Measurements from ENCODE around the gene KSR1.

Gene KSR1

DNA sequence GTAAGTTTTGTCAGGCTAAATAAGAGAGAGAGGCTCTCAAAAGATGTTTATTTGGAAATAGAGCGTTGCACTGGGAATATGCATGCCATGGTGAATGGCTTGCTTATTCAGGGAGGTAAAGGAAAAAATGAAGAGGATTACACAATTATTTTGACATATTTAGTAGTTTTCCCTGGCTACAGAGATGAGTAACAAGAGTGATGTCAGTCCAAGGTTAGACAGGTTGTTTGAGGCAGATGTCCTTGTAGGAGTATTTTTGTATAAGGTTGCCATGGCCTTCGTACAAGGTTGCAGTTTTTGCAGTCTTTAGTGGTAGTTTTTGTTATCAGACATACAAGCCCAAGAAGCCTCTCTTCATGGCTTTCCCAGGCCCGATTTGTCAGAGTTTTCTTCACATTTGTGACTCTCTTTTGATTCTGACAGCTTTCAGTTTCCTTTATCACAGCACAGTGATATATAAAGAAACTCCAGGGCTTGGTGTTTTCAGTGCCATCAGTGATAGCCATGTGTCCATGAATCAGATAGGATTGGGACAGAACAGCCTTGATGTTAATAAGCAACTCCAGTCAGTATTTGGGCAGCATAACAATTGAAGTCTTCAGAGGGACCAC lies 156.0 kb downstream of the KSR1 start:
- H3K4me1 ChIP-seq (ENCODE audit: insufficient read depth, low read length): no peaks in the 10 kb centered on the region

DNA sequence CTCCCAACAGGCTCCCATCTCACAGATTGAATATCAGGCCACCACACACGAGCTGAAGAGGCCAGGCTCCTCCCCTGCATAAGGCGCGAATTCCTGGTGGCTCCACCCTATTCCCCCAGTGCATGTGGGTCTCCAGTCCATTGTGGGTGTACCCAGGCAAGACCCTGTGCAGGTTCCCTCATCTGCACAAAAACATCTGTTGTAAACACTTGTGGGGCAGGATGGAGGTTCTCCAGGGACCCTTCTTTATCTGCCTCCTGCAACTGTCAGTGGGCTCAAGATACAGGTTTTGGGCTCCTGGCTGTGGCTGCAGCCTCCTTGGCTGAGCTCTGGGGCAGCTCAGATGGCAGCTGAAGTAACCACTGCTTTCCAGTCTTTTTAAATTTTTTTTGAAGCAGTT lies 157.2 kb downstream of the KSR1 start:
- 85% methylated on average over 3 of the region's 3 CpGs for WGBS
- H3K9me3 ChIP-seq (ENCODE audit: insufficient read depth, low read depth, low read length): no peaks in the 10 kb centered on the region
- H3K27ac ChIP-seq (ENCODE audit: low read depth, low read length): no peak overlapping the region
- H3K27me3 ChIP-seq (ENCODE audit: insufficient read depth, low read length): no peaks in the 10 kb centered on the region
- no peak overlapping the region for H3K4me3 ChIP-seq (ENCODE audit: low read length)
- H3K36me3 ChIP-seq (ENCODE audit: insufficient read depth, low read length): peaks cover 92% of the 10 kb centered on the region
- H3K4me1 ChIP-seq (ENCODE audit: insufficient read depth, low read length): no peaks in the 10 kb centered on the region
- no peak overlapping the region for H3K9ac ChIP-seq (ENCODE audit: low read depth, low read length)

More for the DNA sequence above, 156.0 kb downstream of the KSR1 start:
- H3K27ac ChIP-seq (ENCODE audit: low read depth, low read length): no peak overlapping the region
- no peak overlapping the region for H3K4me3 ChIP-seq (ENCODE audit: low read length)
- WGBS: 93% methylated on average over 3 of the region's 3 CpGs
- H3K27me3 ChIP-seq (ENCODE audit: insufficient read depth, low read length): no peaks in the 10 kb centered on the region
- peaks cover 92% of the 10 kb centered on the region for H3K36me3 ChIP-seq (ENCODE audit: insufficient read depth, low read length)
- no peaks in the 10 kb centered on the region for H3K9me3 ChIP-seq (ENCODE audit: insufficient read depth, low read depth, low read length)
- H3K9ac ChIP-seq (ENCODE audit: low read depth, low read length): no peak overlapping the region

DNA sequence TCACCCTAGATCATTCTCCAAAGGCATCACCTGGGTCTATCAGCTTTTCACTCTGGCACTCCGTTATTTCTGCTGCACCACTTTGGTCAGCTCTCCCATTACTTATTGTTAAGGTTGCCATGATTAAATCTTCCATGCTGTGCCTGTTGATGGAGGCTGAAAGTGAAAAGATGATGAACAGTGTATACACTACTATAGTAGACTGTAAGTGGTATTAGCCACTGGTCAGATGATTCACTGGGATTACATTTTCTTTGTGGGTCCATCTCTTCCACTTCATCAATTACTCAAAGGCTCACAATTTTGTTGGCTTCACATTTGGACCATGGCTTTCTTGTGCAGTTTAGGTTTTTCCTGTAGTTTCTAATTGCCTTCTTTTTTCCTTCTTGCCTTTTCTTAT lies 158.9 kb downstream of the KSR1 start:
- 95% methylated on average over 1 of the region's 1 CpG for WGBS
- H3K36me3 ChIP-seq (ENCODE audit: insufficient read depth, low read length): peaks cover 85% of the 10 kb centered on the region
- no peaks in the 10 kb centered on the region for H3K9me3 ChIP-seq (ENCODE audit: insufficient read depth, low read depth, low read length)
- H3K4me3 ChIP-seq (ENCODE audit: low read length): no peak overlapping the region
- H3K4me1 ChIP-seq (ENCODE audit: insufficient read depth, low read length): no peaks in the 10 kb centered on the region
- no peak overlapping the region for H3K9ac ChIP-seq (ENCODE audit: low read depth, low read length)
- H3K27me3 ChIP-seq (ENCODE audit: insufficient read depth, low read length): no peaks in the 10 kb centered on the region
- no peak overlapping the region for H3K27ac ChIP-seq (ENCODE audit: low read depth, low read length)

DNA sequence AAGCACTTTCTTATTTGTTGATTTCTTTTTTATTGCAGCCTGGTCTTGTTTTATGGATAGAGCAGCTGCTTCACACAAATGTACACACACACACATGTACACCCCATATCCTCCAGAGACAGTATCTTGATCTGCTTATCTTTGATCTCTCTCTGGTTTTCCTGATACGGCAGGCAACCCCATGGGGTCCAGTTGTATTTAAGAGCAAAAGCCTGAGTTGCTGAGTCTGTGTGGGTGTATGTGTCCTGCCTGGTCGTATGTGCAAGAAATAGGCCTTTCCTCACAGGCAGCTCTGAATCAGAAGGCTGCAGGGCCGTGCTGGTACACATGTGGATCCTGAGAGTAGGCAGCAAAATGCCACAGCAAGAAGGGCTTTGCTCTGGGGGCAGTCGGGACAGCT lies 160.2 kb downstream of the KSR1 start:
- H3K9ac ChIP-seq (ENCODE audit: low read depth, low read length): no peak overlapping the region
- no peak overlapping the region for H3K4me3 ChIP-seq (ENCODE audit: low read length)
- H3K27me3 ChIP-seq (ENCODE audit: insufficient read depth, low read length): no peaks in the 10 kb centered on the region
- H3K9me3 ChIP-seq (ENCODE audit: insufficient read depth, low read depth, low read length): no peaks in the 10 kb centered on the region
- WGBS: 87% methylated on average over 4 of the region's 4 CpGs
- H3K4me1 ChIP-seq (ENCODE audit: insufficient read depth, low read length): no peaks in the 10 kb centered on the region
- no peak overlapping the region for H3K27ac ChIP-seq (ENCODE audit: low read depth, low read length)
- H3K36me3 ChIP-seq (ENCODE audit: insufficient read depth, low read length): peaks cover 85% of the 10 kb centered on the region

- 95% methylated on average over 8 of the region's 8 CpGs for WGBS
- no peak overlapping the region for H3K9ac ChIP-seq (ENCODE audit: low read depth, low read length)
- H3K27me3 ChIP-seq (ENCODE audit: insufficient read depth, low read length): no peaks in the 10 kb centered on the region
- H3K27ac ChIP-seq (ENCODE audit: low read depth, low read length): no peak overlapping the region
- no peaks in the 10 kb centered on the region for H3K4me1 ChIP-seq (ENCODE audit: insufficient read depth, low read length)
- no peak overlapping the region for H3K4me3 ChIP-seq (ENCODE audit: low read length)
- peaks cover 85% of the 10 kb centered on the region for H3K36me3 ChIP-seq (ENCODE audit: insufficient read depth, low read length)
- no peaks in the 10 kb centered on the region for H3K9me3 ChIP-seq (ENCODE audit: insufficient read depth, low read depth, low read length)
Measured at GRCh38 chr17:27618417-27618816, 162.2 kb downstream of the KSR1 start.

DNA sequence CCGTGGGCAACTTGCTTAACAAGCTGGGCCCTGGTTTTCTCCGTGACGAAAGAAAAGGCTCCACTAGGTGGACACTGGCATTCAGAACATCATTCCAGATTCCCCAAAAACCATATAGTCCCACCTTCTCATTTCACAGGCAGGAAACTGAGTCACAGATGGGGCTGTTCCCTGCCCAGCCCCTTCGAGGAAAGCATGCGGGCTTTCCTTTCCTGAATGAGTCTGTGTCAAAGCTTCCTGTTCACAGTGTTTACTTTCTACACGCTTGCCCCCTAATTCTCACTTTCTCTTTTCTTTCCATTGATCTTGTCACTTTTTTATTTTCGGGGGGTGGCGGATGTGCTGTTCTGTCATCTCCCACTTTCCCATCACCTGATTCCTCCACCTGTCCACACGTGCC lies 164.5 kb downstream of the KSR1 start:
- Histone ChIP-seq H3K4me1 (ENCODE audit: insufficient read depth, low read length) (no peaks in the 10 kb centered on the region), H3K27ac (ENCODE audit: low read depth, low read length) (no peak overlapping the region), H3K9me3 (ENCODE audit: insufficient read depth, low read depth, low read length) (no peaks in the 10 kb centered on the region), H3K4me3 (ENCODE audit: low read length) (no peak overlapping the region), H3K36me3 (ENCODE audit: insufficient read depth, low read length) (peaks cover 71% of the 10 kb centered on the region), H3K9ac (ENCODE audit: low read depth, low read length) (no peak overlapping the region), H3K27me3 (ENCODE audit: insufficient read depth, low read length) (no peaks in the 10 kb centered on the region)
- 94% methylated on average over 9 of the region's 9 CpGs for WGBS

GRCh38 chr17:27621536-27621935 lies 165.3 kb downstream of the KSR1 start:
- Histone ChIP-seq H3K4me3 (ENCODE audit: low read length) (no peak overlapping the region), H3K9me3 (ENCODE audit: insufficient read depth, low read depth, low read length) (no peaks in the 10 kb centered on the region), H3K4me1 (ENCODE audit: insufficient read depth, low read length) (no peaks in the 10 kb centered on the region), H3K27ac (ENCODE audit: low read depth, low read length) (no peak overlapping the region), H3K27me3 (ENCODE audit: insufficient read depth, low read length) (no peaks in the 10 kb centered on the region), H3K36me3 (ENCODE audit: insufficient read depth, low read length) (peaks cover 66% of the 10 kb centered on the region), H3K9ac (ENCODE audit: low read depth, low read length) (no peak overlapping the region)
- 94% methylated on average over 4 of the region's 4 CpGs for WGBS

DNA sequence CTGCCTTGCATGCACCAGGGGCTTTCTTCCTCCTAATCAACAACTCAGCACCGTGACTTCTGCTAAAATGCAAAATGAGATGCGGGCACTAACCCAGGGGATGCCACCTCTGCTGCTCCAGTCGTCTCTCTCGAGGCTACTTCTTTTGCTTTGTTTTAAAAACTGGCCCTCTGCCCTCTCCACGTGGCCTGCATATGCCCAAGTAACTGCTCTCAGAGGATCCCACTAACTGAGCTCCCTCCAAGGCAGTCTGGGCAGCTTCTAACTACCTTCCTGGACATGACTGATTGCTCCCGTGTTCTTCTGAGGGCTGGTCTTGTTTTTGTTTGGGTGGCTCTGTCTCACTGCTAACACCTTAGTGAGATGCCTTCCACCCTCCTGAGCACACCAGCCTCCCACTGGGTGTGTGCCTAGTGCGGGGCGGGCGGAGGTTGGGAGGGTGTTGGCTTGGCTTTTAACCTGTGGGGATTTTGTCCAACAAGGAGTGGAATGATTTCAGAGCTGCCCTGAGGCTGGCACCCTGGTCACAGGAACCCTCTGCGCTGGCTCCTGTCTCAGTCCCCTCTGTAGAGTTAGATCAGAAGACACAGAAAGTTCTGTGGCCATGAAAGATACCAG lies 165.8 kb downstream of the KSR1 start:
- no peaks in the 10 kb centered on the region for H3K4me1 ChIP-seq (ENCODE audit: insufficient read depth, low read length)
- H3K36me3 ChIP-seq (ENCODE audit: insufficient read depth, low read length): peaks cover 65% of the 10 kb centered on the region
- H3K27ac ChIP-seq (ENCODE audit: low read depth, low read length): no peak overlapping the region
- no peak overlapping the region for H3K9ac ChIP-seq (ENCODE audit: low read depth, low read length)
- H3K4me3 ChIP-seq (ENCODE audit: low read length): no peak overlapping the region
- 92% methylated on average over 10 of the region's 10 CpGs for WGBS
- H3K27me3 ChIP-seq (ENCODE audit: insufficient read depth, low read length): no peaks in the 10 kb centered on the region
- no peaks in the 10 kb centered on the region for H3K9me3 ChIP-seq (ENCODE audit: insufficient read depth, low read depth, low read length)

DNA sequence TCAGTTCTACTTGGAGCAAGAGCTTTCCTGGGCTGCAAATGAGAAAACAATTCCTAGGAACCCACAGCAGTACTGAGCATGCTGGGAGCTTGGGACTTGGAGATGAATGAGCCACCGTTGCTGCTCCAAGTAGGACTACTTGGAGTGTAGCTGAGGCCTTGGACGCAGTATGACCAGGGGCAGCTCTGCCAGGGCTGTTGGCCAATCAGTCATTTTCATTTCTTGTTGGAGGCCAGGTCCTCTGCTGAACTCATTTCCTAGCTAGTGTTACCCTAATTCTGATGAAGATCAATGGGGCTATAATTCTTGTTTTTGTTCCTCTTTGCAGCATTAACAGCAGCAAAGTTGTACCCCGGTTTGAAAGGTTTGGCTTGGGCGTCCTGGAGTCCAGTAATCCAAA lies 166.7 kb downstream of the KSR1 start:
- 81% methylated on average over 4 of the region's 4 CpGs for WGBS
- no peaks in the 10 kb centered on the region for H3K9me3 ChIP-seq (ENCODE audit: insufficient read depth, low read depth, low read length)
- no peak overlapping the region for H3K9ac ChIP-seq (ENCODE audit: low read depth, low read length)
- H3K4me1 ChIP-seq (ENCODE audit: insufficient read depth, low read length): no peaks in the 10 kb centered on the region
- no peak overlapping the region for H3K27ac ChIP-seq (ENCODE audit: low read depth, low read length)
- H3K27me3 ChIP-seq (ENCODE audit: insufficient read depth, low read length): no peaks in the 10 kb centered on the region
- no peak overlapping the region for H3K4me3 ChIP-seq (ENCODE audit: low read length)
- H3K36me3 ChIP-seq (ENCODE audit: insufficient read depth, low read length): peaks cover 56% of the 10 kb centered on the region

DNA sequence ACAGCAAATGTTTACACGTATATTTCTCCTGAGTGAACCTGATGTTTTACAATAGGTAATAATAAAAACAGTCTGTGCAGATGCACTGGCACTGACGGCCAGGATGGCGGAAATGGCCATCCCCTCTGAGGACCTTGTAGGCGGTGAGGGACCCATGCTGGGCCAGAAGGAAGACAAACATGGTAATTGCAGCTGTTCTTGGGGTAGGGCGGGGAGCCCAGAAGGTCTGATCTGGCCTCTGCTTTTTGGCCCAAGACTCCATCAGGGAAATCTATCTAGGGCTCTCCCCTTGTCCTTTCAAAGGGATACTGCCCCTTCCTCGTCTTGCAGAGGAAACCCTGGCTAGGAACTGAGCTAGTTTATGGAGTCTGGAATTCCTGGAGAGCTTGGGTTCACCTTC lies 167.4 kb downstream of the KSR1 start:
- 97% methylated on average over 6 of the region's 6 CpGs for WGBS
- no peaks in the 10 kb centered on the region for H3K4me1 ChIP-seq (ENCODE audit: insufficient read depth, low read length)
- no peak overlapping the region for H3K4me3 ChIP-seq (ENCODE audit: low read length)
- H3K27ac ChIP-seq (ENCODE audit: low read depth, low read length): no peak overlapping the region
- no peaks in the 10 kb centered on the region for H3K27me3 ChIP-seq (ENCODE audit: insufficient read depth, low read length)
- no peak overlapping the region for H3K9ac ChIP-seq (ENCODE audit: low read depth, low read length)
- H3K36me3 ChIP-seq (ENCODE audit: insufficient read depth, low read length): peaks cover 50% of the 10 kb centered on the region
- H3K9me3 ChIP-seq (ENCODE audit: insufficient read depth, low read depth, low read length): no peaks in the 10 kb centered on the region

GRCh38 chr17:27624539-27624938 lies 168.3 kb downstream of the KSR1 start:
- no peak overlapping the region for H3K27ac ChIP-seq (ENCODE audit: low read depth, low read length)
- no peaks in the 10 kb centered on the region for H3K9me3 ChIP-seq (ENCODE audit: insufficient read depth, low read depth, low read length)
- H3K27me3 ChIP-seq (ENCODE audit: insufficient read depth, low read length): no peaks in the 10 kb centered on the region
- WGBS: 85% methylated on average over 3 of the region's 3 CpGs
- H3K4me1 ChIP-seq (ENCODE audit: insufficient read depth, low read length): no peaks in the 10 kb centered on the region
- peaks cover 49% of the 10 kb centered on the region for H3K36me3 ChIP-seq (ENCODE audit: insufficient read depth, low read length)
- no peak overlapping the region for H3K9ac ChIP-seq (ENCODE audit: low read depth, low read length)
- H3K4me3 ChIP-seq (ENCODE audit: low read length): no peak overlapping the region

DNA sequence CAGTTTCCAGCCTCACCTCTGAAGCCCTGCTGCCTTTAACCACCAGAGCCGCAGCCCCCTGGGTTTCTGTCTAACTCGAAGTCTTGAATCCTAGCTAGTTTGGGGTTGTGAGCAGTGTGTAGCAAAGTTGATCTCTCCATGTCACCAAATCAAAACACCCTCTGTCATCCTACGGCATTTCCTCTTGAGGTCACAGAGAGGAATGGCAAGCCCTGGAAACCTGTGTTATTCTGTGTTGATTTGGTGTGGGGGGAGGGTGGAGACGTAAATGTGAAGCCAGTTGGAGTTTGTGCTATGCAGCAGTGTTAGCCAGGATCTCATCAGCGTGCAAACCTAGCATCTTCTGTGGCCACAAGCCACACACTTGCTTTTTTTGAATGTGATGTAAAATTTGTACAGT lies 169.6 kb downstream of the KSR1 start:
- Histone ChIP-seq H3K36me3 (ENCODE audit: insufficient read depth, low read length) (peaks cover 39% of the 10 kb centered on the region), H3K27ac (ENCODE audit: low read depth, low read length) (no peak overlapping the region), H3K4me3 (ENCODE audit: low read length) (no peak overlapping the region), H3K27me3 (ENCODE audit: insufficient read depth, low read length) (no peaks in the 10 kb centered on the region), H3K4me1 (ENCODE audit: insufficient read depth, low read length) (no peaks in the 10 kb centered on the region), H3K9ac (ENCODE audit: low read depth, low read length) (no peak overlapping the region), H3K9me3 (ENCODE audit: insufficient read depth, low read depth, low read length) (no peaks in the 10 kb centered on the region)
- 82% methylated on average over 5 of the region's 5 CpGs for WGBS
